ENCODE results near the gene VPS26B.
"Not testable (repeated sequence)": the region's sequence is repeated elsewhere in the genome, so short reads cannot be mapped to it uniquely, and the experiment has no call there.

The VPS26B gene

DNA sequence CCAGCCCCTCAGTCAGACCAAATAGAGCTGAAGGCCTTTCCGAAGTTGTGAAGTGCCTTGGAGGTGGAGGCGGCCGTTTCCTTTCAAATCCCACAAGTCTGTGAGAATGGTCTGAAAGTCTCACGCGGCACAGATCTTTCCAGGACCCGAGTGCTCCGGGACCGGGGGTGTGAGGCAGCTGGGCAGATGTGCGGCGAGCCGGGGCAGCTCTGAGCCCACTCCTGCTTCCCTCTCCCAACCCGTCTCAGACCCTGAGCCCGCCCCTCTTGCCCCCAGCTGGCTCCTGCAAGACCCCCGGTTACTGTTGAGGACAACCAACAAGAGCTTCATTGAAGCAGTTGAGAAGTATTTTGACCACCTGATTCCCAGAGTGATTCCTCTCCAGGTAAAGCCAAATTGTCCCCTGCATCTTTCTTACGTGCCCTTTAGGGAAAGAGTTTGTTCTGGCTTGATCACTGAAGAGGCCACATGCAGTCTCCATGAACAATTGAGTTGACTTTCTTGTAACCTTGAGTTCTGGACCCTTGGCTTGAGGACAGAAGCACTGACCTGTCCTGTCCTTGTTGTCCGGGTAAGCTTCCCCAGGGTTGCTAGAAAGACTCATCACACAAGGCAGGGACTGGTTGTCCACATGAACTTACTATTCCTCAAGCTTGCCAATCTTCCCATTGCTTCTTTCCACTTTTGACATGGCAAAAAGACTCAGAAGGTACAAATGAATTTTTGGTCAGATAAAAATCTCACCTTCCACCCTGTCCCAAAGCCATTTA lies 59.2 kb downstream of the VPS26B start:
- no peak for FAIRE-seq

DNA sequence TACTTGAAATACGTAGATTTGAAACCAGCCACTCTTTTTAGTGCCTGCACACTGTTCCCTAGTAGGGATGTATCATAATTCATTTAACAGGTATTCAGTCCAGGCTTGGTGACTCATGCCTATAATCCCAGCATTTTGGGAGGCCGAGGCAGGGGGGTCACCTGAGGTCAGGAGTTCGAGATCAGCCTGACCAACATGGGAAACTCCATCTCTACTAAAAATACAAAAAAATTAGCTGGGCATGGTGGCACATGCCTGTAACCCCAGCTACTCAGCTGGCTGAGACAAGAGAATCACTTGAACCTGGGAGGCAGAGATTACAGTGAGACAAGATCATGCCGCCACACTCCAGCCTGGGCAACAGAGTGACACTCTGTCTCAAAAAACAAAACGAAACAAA lies 59.9 kb downstream of the VPS26B start:
- not testable (repeated sequence) for FAIRE-seq

DNA sequence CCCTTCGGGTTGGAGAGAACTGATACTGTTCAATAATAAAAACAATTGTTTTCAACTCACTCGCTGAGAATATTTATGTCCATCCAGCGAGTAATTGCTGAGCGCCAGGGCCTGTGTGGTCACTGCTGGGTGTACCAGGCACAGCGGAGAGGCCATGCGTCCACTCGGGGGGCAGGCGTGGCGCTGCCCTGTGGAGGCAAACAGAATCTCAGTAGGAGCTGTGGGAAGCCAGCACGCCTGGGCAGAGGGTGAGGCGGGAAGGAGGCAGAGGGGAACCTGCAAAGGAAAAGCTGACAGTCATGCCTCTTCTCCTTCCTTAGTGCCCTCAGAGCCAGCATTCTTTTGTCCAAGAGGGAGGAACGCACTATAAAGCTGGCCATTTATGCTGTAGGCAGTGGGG lies 63.1 kb downstream of the VPS26B start:
- no peak for FAIRE-seq

DNA sequence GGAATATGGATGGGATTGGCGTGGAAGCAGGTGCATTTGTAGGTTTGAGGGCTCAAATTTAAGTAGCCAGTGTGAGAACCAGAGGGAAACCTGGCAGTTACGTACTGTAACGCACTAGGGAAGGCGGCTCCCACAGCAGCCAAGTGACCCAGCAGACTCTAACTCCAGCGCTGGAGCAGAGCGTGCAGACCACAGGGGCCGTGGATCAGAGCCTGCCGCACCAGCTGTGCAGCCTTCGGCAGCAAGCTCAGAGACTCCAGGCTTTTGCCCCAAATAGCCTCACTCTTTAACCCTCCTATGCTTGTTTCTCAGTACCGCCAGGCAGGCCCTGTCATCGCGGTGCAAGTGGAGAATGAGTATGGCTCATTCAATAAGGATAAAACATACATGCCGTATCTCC lies 64.0 kb downstream of the VPS26B start:
- no peak for FAIRE-seq

DNA sequence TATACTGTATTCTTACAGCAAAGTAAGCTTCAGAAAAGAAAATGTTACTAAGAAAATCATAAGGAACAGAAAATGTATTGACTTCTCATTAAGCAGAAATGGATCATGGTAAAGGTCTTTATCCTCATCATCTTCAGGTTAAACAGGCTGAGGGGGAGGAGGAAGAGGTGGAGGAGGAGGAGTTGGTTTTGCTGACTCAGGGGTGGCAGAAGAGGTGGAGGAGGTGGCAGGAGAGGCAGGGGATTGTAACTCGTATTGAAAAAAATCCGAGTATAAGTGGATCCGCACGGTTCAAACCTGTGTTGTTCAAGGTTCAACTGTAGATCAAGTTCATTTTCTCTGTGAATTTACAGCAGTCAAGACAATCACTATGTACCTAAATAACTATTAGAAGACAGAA lies 64.7 kb downstream of the VPS26B start:
- FAIRE-seq: no peak

DNA sequence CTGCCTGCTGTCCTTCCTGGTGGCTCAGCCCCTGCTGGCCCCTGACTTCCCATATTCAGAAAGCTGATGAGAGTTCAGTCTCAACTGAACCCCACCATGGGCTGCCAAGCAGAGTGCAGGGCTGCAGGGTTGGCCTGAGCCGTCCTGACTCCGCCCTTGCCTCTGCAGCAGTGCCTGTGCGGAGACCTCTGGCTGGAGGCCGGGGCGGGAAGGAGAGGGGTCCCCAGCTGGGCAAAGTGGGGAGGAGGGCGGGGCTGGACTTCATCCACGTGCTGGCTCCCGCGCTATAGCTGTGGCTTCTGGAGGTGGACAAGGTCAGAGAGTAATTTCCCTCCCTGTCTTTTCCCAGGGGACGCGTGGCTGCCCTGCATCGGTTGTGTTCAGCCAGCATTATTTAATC lies 65.3 kb downstream of the VPS26B start:
- FAIRE-seq: no peak

DNA sequence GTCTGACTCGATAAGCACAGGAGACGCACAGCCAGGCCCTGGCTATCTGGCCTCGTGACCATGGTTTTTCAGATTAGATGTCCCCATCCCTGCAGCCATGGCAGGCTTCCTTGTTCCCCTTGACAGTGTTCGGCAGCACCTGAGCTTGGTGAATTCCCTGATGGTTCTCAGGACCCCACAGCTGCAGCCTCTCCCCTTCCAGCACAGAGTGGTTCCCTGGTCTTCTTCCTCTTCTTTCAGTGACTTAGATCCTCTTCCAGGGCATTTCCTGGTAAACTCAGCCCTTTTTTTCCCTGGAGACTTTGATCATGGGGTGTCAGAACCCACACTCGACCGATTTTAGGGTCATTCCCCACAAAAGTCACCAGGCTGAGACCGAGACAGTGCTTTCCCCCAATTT lies 66.2 kb downstream of the VPS26B start:
- no peak for FAIRE-seq

DNA sequence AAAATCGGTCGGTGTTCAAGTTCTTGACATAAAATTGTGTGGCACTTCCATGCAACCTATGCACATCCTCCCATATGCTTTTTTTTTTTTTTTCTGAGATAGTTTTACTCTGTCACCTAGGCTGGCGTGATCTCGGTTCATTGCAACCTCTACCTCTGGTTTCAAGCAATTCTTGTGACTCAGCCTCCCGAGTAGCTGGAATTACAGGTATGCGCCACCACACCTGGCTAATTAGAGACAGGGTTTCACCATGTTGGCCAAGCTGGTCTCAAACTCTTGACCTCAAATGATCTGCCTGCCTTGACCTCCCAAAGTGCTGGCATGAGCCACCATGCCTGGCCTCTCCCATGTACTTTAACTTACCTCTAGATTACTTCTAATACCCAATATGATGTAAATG lies 66.7 kb downstream of the VPS26B start:
- no peak for FAIRE-seq

DNA sequence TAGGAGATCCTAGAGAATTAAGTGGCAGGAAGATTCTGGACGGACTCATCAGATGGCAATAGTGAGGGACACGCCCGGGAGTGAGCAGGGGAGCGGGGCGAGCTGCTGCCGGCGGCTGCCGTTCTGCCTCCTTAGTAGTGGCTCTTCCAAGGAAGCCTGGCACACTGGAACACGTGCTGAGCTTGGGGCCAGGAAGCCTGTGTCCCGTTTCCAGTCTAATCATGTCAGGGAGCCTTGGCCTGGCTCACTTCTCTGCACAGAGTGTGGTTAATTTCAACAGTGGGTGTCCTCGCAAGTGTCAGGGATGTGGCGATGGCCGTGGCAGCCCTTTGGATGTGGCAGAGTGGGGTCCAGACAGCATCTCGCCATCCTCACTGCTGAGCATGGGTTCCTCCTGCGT lies 68.2 kb downstream of the VPS26B start:
- FAIRE-seq: no peak

DNA sequence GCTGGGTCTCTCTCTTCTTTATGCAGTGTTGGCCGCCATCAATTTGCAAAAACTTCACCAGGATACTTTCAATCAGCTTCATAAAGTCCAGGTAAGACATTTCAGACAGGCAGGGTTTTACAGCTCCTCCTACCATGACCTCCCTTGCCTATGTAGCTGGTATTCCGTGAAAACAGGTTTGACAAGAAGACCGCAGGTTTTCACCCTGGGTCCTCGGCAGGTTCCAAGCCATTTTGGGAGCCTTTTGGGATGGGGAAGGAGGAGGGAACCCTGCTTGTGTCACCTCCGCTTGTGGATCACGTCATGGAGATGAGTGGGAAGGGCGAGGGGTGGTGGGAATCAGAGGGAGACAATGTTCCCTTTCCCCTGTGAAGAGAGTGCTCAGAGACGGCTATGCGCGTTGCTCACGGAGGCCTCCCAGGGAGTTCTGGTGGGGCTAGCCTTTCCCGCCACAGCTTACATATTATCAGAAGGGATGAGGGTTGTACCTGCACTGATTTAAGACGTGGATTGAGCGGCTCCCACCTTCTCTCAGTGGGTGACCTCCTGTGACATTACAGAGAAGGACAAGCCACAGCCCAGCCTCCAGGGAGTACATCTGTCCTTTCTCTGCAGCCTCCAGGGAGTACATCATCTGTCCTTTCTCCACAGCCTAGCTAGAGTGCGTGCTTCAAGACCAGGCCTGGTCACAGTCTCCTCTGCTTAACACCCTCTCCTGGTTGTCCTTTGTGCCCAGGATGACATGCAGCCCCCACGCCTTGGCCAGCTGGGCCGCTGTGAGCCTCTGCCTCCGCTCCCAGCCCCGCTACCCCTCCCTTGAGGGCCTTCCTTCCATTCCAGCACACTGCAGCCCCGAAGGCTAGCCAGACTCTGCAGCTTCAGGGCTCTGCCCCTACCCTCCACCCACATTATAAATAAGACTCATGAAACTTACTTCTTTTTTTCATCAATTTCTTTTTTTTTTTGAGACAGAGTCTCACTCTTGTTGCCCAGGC lies 68.9 kb downstream of the VPS26B start:
- FAIRE-seq: no peak

DNA sequence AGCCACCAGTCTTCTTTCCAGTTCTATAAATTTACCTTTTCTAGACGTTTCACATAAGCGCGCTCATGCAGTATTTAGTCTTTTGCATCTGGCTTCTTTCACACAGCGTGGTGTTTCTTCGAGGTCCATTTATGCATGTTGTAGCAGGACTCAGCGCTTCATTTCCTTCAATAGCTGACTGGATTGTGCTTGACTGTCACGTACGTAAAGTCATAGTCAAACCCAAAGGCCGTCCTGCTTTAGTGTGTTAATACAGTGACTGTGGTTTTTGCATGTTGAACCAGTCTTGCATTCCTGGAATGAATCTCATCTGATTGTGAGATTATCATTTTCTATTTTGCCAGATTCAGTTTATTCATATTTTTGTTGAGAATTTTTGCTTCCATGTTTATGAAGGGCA lies 70.2 kb downstream of the VPS26B start:
- FAIRE-seq: no peak
